ENCODE results near the gene CCDC175.

DNA sequence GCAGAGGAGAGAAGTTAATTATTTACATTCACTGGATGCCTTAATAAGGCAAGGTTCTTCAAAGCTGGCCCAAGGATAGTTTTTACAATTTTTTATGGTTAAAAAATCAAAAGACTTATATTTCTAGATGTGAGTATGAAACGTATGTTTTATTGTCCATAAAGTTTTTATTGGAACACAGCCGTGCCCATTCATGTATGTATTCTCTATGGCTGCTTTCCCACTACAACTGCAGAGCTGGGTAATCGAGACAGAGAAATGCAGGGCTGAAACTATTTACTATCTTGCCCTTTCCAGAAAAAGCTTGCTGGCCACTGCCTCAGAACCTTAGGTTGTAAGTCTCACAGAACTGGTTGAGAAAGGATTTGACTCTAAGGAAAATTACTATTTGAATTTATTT lies 75.9 kb downstream of the CCDC175 start:
- TF ChIP-seq, protein P1, sequence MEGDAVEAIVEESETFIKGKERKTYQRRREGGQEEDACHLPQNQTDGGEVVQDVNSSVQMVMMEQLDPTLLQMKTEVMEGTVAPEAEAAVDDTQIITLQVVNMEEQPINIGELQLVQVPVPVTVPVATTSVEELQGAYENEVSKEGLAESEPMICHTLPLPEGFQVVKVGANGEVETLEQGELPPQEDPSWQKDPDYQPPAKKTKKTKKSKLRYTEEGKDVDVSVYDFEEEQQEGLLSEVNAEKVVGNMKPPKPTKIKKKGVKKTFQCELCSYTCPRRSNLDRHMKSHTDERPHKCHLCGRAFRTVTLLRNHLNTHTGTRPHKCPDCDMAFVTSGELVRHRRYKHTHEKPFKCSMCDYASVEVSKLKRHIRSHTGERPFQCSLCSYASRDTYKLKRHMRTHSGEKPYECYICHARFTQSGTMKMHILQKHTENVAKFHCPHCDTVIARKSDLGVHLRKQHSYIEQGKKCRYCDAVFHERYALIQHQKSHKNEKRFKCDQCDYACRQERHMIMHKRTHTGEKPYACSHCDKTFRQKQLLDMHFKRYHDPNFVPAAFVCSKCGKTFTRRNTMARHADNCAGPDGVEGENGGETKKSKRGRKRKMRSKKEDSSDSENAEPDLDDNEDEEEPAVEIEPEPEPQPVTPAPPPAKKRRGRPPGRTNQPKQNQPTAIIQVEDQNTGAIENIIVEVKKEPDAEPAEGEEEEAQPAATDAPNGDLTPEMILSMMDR (conservative IDR thresholded peaks at IDR 0.05; ENCODE audit: low read length), result no peak
- no peak for TF ChIP-seq EZH2phosphoT487 (IDR thresholded peaks at IDR 0.05; ENCODE audit: borderline replicate concordance)
